NCI-H2081 treated with DMSO at 0.1 percent for 48 hours (cell line): ENCODE results near the gene SSRP1.

Source experiments
- DNase-seq: peaks from one replicate; lab custom pipeline; 2025; lab: John Stamatoyannopoulos, UW

Gene SSRP1

GRCh38 chr11:57359896-57360690 is 24.4 kb upstream of the SSRP1 start:
- DNase-seq: no peak

- DNase-seq: no peak
These were observed 23.7 kb upstream of the SSRP1 start for GRCh38 chr11:57359396-57359795.

GRCh38 chr11:57358991-57359390 is 23.3 kb upstream of the SSRP1 start:
- no peak for DNase-seq

GRCh38 chr11:57358543-57358961 is 22.9 kb upstream of the SSRP1 start:
- no peak for DNase-seq

- no peak for DNase-seq
These were observed 22.2 kb upstream of the SSRP1 start for GRCh38 chr11:57357856-57358255.

GRCh38 chr11:57357310-57357709 is 21.6 kb upstream of the SSRP1 start:
- no peak for DNase-seq

- no peak for DNase-seq
These were observed 20.6 kb upstream of the SSRP1 start for GRCh38 chr11:57356268-57356667.

GRCh38 chr11:57354699-57355098 is 19.0 kb upstream of the SSRP1 start:
- DNase-seq: no peak

GRCh38 chr11:57353852-57354251 is 18.2 kb upstream of the SSRP1 start:
- DNase-seq: no peak

- DNase-seq: no peak
These were observed 17.8 kb upstream of the SSRP1 start for GRCh38 chr11:57353446-57353845.

GRCh38 chr11:57353036-57353435 is 17.3 kb upstream of the SSRP1 start:
- no peak for DNase-seq

GRCh38 chr11:57349491-57350274 is 14.0 kb upstream of the SSRP1 start:
- DNase-seq: no peak

- no peak for DNase-seq
These were observed 13.1 kb upstream of the SSRP1 start for GRCh38 chr11:57348636-57349313.

GRCh38 chr11:57348052-57348451 is 12.4 kb upstream of the SSRP1 start:
- DNase-seq: no peak

GRCh38 chr11:57347336-57347735 is 11.6 kb upstream of the SSRP1 start:
- DNase-seq: no peak

GRCh38 chr11:57345555-57346211 is 10.0 kb upstream of the SSRP1 start:
- DNase-seq: peak; percentile 12

GRCh38 chr11:57344826-57345225 is 9.1 kb upstream of the SSRP1 start:
- DNase-seq: no peak

GRCh38 chr11:57343825-57344224 is 8.1 kb upstream of the SSRP1 start:
- DNase-seq: no peak

GRCh38 chr11:57342702-57343101 is 7.0 kb upstream of the SSRP1 start:
- DNase-seq: no peak

GRCh38 chr11:57341250-57341808 is 5.6 kb upstream of the SSRP1 start:
- no peak for DNase-seq

GRCh38 chr11:57340039-57340615 is 4.4 kb upstream of the SSRP1 start:
- no peak for DNase-seq

- no peak for DNase-seq
These were observed 3.6 kb upstream of the SSRP1 start for GRCh38 chr11:57339328-57339727.
